ENCODE results near the gene ZC3H4.

GRCh38 chr19:47018923-47019322 lies 94.7 kb downstream of the ZC3H4 start:
- TF ChIP-seq POLR2A (IDR thresholded peaks at IDR 0.05; ENCODE audit: low read depth, low read length) (no peak), EZH2 (IDR thresholded peaks at IDR 0.05; ENCODE audit: borderline replicate concordance, low read depth, low read length, severe bottlenecking) (no peak), CTCF (IDR thresholded peaks at IDR 0.05; ENCODE audit: extremely low read depth in 1 of 2, insufficient read depth in 1 of 2, low read depth in 1 of 2, low read length in 2 of 2) (no peak), POLR2AphosphoS5 (IDR thresholded peaks at IDR 0.05; ENCODE audit: insufficient read depth, low read depth, low read length) (no peak), MYC (IDR thresholded peaks at IDR 0.05; ENCODE audit: low read depth, low read length) (no peak), MAX (IDR thresholded peaks at IDR 0.05; ENCODE audit: insufficient read depth, insufficient read length) (no peak), FOS (IDR thresholded peaks at IDR 0.05; ENCODE audit: borderline replicate concordance, insufficient read depth, low read length) (no peak), JUN (IDR thresholded peaks at IDR 0.05; ENCODE audit: borderline replicate concordance, insufficient read depth, insufficient read length, low read depth) (no peak), GATA2 (IDR thresholded peaks at IDR 0.05; ENCODE audit: insufficient read depth, insufficient read length, low read depth, low read length) (no peak)
